ENCODE measurements around the gene NRCAM.

- TF ChIP-seq CTCF (IDR thresholded peaks at IDR 0.05), result no peak
- no peak for TF ChIP-seq POLR2A (IDR thresholded peaks at IDR 0.05)
These were observed 4.7 kb upstream of the NRCAM start for GRCh38 chr7:108460964-108461363.

Data from adrenal gland (tissue), 5 donors.